ENCODE data around the gene PEAR1.
A peak's percentile ranks its signal among the peaks of the same experiment; 100 is the strongest.

The PEAR1 gene

DNA sequence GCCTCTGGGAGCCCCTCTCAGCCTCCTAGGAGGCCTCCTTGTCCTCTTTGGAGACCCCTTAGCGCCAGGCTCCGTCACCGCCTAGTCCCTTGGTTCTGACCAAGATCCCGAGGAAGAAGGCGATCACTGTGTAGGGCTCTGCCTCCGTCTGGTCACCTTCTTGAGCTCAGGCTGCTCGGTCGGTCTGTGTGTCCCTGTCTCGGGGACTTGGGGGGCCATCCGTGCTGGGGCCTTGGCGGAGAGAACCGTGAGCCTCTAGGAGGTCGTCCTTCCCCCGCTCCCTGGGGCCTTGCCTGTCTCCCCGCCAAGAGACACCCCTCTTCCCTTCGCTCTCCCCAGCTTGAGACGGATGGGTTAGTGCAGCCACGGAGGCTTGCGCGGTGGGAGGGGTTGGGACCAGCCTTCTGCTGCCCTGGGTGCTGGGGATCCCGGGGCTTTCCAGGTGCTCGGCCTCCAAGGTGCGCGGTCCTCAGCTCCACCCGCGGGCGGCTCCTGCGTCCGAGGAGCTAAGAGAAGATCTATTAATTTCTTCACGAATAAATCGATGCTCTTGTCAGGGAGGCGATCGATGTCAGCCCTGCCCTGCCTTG lies 33.9 kb upstream of the PEAR1 start:
- TF ChIP-seq, protein P1, sequence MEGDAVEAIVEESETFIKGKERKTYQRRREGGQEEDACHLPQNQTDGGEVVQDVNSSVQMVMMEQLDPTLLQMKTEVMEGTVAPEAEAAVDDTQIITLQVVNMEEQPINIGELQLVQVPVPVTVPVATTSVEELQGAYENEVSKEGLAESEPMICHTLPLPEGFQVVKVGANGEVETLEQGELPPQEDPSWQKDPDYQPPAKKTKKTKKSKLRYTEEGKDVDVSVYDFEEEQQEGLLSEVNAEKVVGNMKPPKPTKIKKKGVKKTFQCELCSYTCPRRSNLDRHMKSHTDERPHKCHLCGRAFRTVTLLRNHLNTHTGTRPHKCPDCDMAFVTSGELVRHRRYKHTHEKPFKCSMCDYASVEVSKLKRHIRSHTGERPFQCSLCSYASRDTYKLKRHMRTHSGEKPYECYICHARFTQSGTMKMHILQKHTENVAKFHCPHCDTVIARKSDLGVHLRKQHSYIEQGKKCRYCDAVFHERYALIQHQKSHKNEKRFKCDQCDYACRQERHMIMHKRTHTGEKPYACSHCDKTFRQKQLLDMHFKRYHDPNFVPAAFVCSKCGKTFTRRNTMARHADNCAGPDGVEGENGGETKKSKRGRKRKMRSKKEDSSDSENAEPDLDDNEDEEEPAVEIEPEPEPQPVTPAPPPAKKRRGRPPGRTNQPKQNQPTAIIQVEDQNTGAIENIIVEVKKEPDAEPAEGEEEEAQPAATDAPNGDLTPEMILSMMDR (IDR thresholded peaks at IDR 0.05): no peak
- Histone ChIP-seq H3K9ac (no peak overlapping the region), H3K9me3 (ENCODE audit: control insufficient read depth, low read length) (no peaks in the 10 kb centered on the region), H3K4me2 (ENCODE audit: low read length) (peak overlapping the region; percentile 66), H3K79me2 (no peaks in the 10 kb centered on the region), H3K4me1 (no peaks in the 10 kb centered on the region), H2AFZ (peak overlapping the region; percentile 28), H3K4me3 (ENCODE audit: low read depth, low read length) (peak overlapping the region; percentile 9), H3K27me3 (ENCODE audit: control insufficient read depth, insufficient read depth, low read length) (peaks cover 15% of the 10 kb centered on the region), H3K27ac (no peak overlapping the region), H3K36me3 (ENCODE audit: control insufficient read depth, insufficient read depth, low read length) (no peaks in the 10 kb centered on the region)

DNA sequence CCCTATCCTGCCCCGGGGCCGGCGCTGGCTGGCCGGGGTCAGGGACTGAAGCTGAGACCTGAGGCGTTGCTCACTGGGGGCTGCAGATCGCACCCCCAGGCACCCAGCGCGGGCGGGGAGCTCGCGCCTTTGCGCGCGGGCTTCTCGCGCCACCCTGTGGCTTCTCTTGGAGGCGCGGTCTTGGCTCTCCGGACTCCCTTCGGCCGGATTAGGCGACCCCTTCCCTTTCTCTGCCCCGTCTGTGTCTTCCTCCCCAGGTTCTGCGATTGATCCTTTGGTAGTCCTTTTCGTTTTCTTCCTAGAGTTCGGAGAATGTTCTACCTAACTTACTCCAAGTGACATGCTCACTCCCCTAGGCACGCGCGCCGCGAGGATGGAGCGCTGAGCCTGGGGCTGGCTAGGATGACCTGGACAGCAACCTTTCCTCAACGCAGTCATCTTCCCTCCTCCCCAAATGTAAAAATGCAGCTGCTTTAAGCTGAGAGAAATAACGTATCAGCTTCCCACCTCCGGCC lies 33.3 kb upstream of the PEAR1 start:
- Histone ChIP-seq H2AFZ (no peak overlapping the region), H3K27me3 (ENCODE audit: control insufficient read depth, insufficient read depth, low read length) (peaks cover 15% of the 10 kb centered on the region)

DNA sequence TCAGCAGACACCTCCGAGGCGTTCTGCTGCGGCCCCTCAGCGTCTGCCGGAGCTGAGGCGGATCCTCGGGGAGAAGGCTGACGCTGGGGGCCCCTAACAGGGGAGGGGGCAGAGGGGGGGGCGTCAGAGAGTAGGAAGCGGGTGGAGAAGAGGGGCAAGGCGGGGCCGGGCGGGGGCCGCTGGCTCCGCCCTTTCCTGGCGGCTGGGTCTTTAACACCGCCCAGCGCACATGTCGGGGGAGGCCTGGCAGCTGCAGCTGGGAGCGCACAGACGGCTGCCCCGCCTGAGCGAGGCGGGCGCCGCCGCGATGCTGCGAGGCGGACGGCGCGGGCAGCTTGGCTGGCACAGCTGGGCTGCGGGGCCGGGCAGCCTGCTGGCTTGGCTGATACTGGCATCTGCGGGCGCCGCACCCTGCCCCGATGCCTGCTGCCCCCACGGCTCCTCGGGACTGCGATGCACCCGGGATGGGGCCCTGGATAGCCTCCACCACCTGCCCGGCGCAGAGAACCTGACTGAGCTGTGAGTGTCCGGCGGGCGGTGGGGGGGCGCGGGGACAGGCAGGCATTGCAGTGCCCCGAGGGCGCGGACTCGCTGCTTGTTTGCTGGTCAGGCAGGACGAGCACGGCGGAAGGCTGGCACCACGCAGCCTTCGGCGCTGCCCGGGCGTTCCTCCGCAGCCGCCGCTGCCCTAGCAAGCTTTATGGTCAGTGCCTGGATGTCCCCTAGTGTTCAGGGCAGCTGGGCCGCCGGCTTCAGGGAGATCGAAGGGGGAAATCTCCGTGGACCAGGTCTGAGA lies 32.7 kb upstream of the PEAR1 start, which contains the start of gene NTRK1:
Gene NTRK1, plus strand, starts transcription at position 238 of the 796 bp plus-strand sequence. Its CDS starts 70 bp downstream, at position 308.
- Histone ChIP-seq H3K9ac (no peak within 1 kb of the TSS), H3K79me2 (no peaks in the 10 kb centered on the region), H3K4me1 (no peaks in the 10 kb centered on the region), H3K4me3 (ENCODE audit: low read depth, low read length) (peak within 1 kb of the TSS; percentile 9), H3K4me2 (ENCODE audit: low read length) (peak within 1 kb of the TSS; percentile 66), H3K9me3 (ENCODE audit: control insufficient read depth, low read length) (no peaks in the 10 kb centered on the region), H3K36me3 (ENCODE audit: control insufficient read depth, insufficient read depth, low read length) (no peaks in the 10 kb centered on the region), H2AFZ (peak within 1 kb of the TSS; percentile 28), H3K27me3 (ENCODE audit: control insufficient read depth, insufficient read depth, low read length) (peaks cover 15% of the 10 kb centered on the region), H3K27ac (no peak within 1 kb of the TSS)
- TF ChIP-seq, protein P1 (IDR thresholded peaks at IDR 0.05): no peak

More for the DNA sequence above, 33.3 kb upstream of the PEAR1 start:
- TF ChIP-seq, protein P1 (IDR thresholded peaks at IDR 0.05): peak; percentile 72
- Histone ChIP-seq H3K27ac (no peak overlapping the region), H3K9ac (no peak overlapping the region), H3K4me3 (ENCODE audit: low read depth, low read length) (peak overlapping the region; percentile 9), H3K79me2 (no peaks in the 10 kb centered on the region), H3K9me3 (ENCODE audit: control insufficient read depth, low read length) (no peaks in the 10 kb centered on the region), H3K4me1 (no peaks in the 10 kb centered on the region), H3K36me3 (ENCODE audit: control insufficient read depth, insufficient read depth, low read length) (no peaks in the 10 kb centered on the region), H3K4me2 (ENCODE audit: low read length) (peak overlapping the region; percentile 66)

DNA sequence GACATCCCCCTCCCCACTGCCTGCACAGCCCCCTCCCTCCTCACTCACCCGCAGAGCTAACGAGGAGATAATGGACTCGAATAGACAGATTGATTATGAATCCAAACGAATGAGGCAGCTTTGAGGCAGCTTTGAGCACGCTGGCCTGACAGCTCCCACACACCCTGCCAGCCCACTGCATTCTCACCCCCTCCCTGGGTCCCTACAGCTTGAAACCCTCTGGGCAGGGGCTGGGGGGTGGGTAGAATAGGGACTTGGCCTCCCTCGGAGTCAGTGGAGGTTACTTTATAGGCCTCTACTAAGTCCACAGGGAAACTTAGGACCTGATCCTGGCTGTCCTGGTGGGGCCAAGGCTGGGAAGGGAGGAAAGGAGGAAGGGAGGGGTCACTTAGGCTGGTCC lies 30.9 kb upstream of the PEAR1 start:
- H2AFZ ChIP-seq: no peak overlapping the region
- no peak overlapping the region for H3K4me2 ChIP-seq (ENCODE audit: low read length)
- H3K27ac ChIP-seq: no peak overlapping the region
- H3K4me1 ChIP-seq: no peaks in the 10 kb centered on the region
- no peaks in the 10 kb centered on the region for H3K79me2 ChIP-seq
- H3K9ac ChIP-seq: no peak overlapping the region
- no peaks in the 10 kb centered on the region for H3K36me3 ChIP-seq (ENCODE audit: control insufficient read depth, insufficient read depth, low read length)
- H3K27me3 ChIP-seq (ENCODE audit: control insufficient read depth, insufficient read depth, low read length): peaks cover 15% of the 10 kb centered on the region
- TF ChIP-seq, protein P1 (IDR thresholded peaks at IDR 0.05): no peak
- no peak overlapping the region for H3K4me3 ChIP-seq (ENCODE audit: low read depth, low read length)
- no peaks in the 10 kb centered on the region for H3K9me3 ChIP-seq (ENCODE audit: control insufficient read depth, low read length)

All from parathyroid adenoma (tissue), 2 donors.